NB4 (cell line): ENCODE measurements around the gene SIRPA.

Experiments used
- MYC ChIP-seq: IDR thresholded peaks from 2 replicates; pipeline ENCODE4 v1.6.1; 2011; ENCODE audit warnings: low read depth, low read length
- POLR2A ChIP-seq: IDR thresholded peaks from 2 replicates; pipeline ENCODE4 v1.6.1; 2011; ENCODE audit warnings: mild to moderate bottlenecking; ENCODE audit not compliant: insufficient read length; ENCODE audit errors: extremely low read depth
- TF ChIP-seq, protein P1 (sequence below): IDR thresholded peaks from one replicate; pipeline ENCODE4 v1.5.1; 2012; ENCODE audit warnings: low read depth, low read length
- TF ChIP-seq, protein P2 (sequence below): IDR thresholded peaks from 2 replicates; pipeline ENCODE4 v1.6.1; 2011; ENCODE audit warnings: low read depth, low read length

GRCh38 chr20:1949347-1950100 is 54.3 kb downstream of the SIRPA start:
- TF ChIP-seq, protein P1, sequence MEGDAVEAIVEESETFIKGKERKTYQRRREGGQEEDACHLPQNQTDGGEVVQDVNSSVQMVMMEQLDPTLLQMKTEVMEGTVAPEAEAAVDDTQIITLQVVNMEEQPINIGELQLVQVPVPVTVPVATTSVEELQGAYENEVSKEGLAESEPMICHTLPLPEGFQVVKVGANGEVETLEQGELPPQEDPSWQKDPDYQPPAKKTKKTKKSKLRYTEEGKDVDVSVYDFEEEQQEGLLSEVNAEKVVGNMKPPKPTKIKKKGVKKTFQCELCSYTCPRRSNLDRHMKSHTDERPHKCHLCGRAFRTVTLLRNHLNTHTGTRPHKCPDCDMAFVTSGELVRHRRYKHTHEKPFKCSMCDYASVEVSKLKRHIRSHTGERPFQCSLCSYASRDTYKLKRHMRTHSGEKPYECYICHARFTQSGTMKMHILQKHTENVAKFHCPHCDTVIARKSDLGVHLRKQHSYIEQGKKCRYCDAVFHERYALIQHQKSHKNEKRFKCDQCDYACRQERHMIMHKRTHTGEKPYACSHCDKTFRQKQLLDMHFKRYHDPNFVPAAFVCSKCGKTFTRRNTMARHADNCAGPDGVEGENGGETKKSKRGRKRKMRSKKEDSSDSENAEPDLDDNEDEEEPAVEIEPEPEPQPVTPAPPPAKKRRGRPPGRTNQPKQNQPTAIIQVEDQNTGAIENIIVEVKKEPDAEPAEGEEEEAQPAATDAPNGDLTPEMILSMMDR = no peak
- TF ChIP-seq, protein P2, sequence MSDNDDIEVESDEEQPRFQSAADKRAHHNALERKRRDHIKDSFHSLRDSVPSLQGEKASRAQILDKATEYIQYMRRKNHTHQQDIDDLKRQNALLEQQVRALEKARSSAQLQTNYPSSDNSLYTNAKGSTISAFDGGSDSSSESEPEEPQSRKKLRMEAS = no peak
- no peak for TF ChIP-seq POLR2A
- no peak for TF ChIP-seq MYC
